ENCODE results near the gene SERPING1. TPM values are rescaled to one million over a fixed set of nuclear protein-coding genes. Genes with fewer than 3 reads are reported as not detected.

SERPING1 gene
- 1.9 and 4.5 TPM in 2 replicates for polyA plus RNA-seq (2012; rRNA removed)
- polyA plus RNA-seq (2012; cell fraction: cytosol; rRNA removed): 2.7 and 3.4 TPM in 2 replicates
- polyA plus RNA-seq (2012; cell fraction: nucleus; rRNA removed): 2.3 and 3.0 TPM in 2 replicates

DNA sequence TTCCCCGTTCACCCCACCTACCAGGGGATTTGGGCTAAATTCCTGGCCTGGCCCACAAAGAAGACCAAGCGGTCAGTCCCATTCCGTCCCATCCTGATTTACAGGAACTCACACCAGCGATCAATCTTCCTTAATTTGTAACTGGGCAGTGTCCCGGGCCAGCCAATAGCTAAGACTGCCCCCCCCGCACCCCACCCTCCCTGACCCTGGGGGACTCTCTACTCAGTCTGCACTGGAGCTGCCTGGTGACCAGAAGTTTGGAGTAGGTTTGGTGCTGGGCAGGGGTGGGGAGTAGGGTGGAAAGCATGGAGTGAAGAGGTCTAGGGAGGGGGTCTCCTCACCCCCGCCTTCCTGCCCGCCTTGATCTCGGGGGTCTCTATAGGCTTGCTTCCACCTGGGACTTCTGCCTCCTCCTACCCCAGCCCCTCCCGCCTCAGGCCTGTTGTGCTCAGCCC, at the start of gene SERPING1:
TSS of gene SERPING1 (plus strand) at position 225 of the 455 bp plus-strand sequence. CDS start 586 bp downstream, outside the sequence.
- H4K20me1 ChIP-seq (ENCODE audit: insufficient read depth): no peaks in the 10 kb centered on the region
- no peaks in the 10 kb centered on the region for H3K79me2 ChIP-seq (ENCODE audit: insufficient read depth)
- TF ChIP-seq NRF1 (IDR thresholded peaks at IDR 0.05; ENCODE audit: low read depth, low read length) (no peak), SIN3A (IDR thresholded peaks at IDR 0.05; ENCODE audit: borderline replicate concordance, low read depth, low read length) (no peak)
- TF ChIP-seq, protein P1, sequence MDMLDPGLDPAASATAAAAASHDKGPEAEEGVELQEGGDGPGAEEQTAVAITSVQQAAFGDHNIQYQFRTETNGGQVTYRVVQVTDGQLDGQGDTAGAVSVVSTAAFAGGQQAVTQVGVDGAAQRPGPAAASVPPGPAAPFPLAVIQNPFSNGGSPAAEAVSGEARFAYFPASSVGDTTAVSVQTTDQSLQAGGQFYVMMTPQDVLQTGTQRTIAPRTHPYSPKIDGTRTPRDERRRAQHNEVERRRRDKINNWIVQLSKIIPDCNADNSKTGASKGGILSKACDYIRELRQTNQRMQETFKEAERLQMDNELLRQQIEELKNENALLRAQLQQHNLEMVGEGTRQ (IDR thresholded peaks at IDR 0.05; ENCODE audit: borderline replicate concordance, low read depth, low read length): no peak
- TF ChIP-seq, protein P2, sequence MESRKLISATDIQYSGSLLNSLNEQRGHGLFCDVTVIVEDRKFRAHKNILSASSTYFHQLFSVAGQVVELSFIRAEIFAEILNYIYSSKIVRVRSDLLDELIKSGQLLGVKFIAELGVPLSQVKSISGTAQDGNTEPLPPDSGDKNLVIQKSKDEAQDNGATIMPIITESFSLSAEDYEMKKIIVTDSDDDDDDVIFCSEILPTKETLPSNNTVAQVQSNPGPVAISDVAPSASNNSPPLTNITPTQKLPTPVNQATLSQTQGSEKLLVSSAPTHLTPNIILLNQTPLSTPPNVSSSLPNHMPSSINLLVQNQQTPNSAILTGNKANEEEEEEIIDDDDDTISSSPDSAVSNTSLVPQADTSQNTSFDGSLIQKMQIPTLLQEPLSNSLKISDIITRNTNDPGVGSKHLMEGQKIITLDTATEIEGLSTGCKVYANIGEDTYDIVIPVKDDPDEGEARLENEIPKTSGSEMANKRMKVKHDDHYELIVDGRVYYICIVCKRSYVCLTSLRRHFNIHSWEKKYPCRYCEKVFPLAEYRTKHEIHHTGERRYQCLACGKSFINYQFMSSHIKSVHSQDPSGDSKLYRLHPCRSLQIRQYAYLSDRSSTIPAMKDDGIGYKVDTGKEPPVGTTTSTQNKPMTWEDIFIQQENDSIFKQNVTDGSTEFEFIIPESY (IDR thresholded peaks at IDR 0.05; ENCODE audit: borderline replicate concordance, low read depth): no peak
- TF ChIP-seq, protein P3, sequence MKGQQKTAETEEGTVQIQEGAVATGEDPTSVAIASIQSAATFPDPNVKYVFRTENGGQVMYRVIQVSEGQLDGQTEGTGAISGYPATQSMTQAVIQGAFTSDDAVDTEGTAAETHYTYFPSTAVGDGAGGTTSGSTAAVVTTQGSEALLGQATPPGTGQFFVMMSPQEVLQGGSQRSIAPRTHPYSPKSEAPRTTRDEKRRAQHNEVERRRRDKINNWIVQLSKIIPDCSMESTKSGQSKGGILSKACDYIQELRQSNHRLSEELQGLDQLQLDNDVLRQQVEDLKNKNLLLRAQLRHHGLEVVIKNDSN (IDR thresholded peaks at IDR 0.05; ENCODE audit: borderline replicate concordance, low read depth): no peak
- TF ChIP-seq, protein P4, sequence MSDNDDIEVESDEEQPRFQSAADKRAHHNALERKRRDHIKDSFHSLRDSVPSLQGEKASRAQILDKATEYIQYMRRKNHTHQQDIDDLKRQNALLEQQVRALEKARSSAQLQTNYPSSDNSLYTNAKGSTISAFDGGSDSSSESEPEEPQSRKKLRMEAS (IDR thresholded peaks at IDR 0.05; ENCODE audit: low read depth): no peak
- TF ChIP-seq, protein P5, sequence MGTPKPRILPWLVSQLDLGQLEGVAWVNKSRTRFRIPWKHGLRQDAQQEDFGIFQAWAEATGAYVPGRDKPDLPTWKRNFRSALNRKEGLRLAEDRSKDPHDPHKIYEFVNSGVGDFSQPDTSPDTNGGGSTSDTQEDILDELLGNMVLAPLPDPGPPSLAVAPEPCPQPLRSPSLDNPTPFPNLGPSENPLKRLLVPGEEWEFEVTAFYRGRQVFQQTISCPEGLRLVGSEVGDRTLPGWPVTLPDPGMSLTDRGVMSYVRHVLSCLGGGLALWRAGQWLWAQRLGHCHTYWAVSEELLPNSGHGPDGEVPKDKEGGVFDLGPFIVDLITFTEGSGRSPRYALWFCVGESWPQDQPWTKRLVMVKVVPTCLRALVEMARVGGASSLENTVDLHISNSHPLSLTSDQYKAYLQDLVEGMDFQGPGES (IDR thresholded peaks at IDR 0.05; ENCODE audit: low read depth, low read length): no peak
- CTCF ChIA-PET: interaction anchor here (1.2 to 6.2 kb wide), 4 partner anchors 28 to 140 kb away, joined by 4 to 39 read pairs (median 8); partner anchors contain the start of gene UBE2L6
- H3K4me1 ChIP-seq (ENCODE audit: control insufficient read depth in 1 of 2, insufficient read depth in 2 of 2, low read depth in 1 of 2, low read length in 1 of 2): peaks cover 0 to 11% of the 10 kb centered on the region in 2 experiments; a peak in 1 of 4 replicates
- H2AFZ ChIP-seq (ENCODE audit: low read depth): no peak within 1 kb of the TSS
- H3K27ac ChIP-seq (ENCODE audit: low read depth in 2 of 2, low read length in 1 of 2): peak within 1 kb of the TSS in 1 of 2 experiments; percentile 11; a peak in 1 of 4 replicates
- DNase-seq: no peak
- no peaks in the 10 kb centered on the region for H3K9me3 ChIP-seq
- POLR2A ChIA-PET: interaction anchor here (0.6 to 1.5 kb wide), 3 partner anchors 30 to 100 kb away, joined by 3 to 4 read pairs (median 4); partner anchors contain the start of gene UBE2L6
- H3K27me3 ChIP-seq (ENCODE audit: insufficient read depth): 0 out of 2 replicates have a peak, but pooled peaks cover 8% of the 10 kb centered on the region
- H3K4me3 ChIP-seq (ENCODE audit: low read depth in 2 of 2, low read length in 1 of 2): peak within 1 kb of the TSS in 1 of 2 experiments; percentile 41; a peak in 2 of 4 replicates
- WGBS (ENCODE audit: low lambda C conversion rate): 76% methylated on average over 10 of the region's 10 CpGs
- H3K4me2 ChIP-seq: peak within 1 kb of the TSS; percentile 24; the same call in 1 of the 2 replicates
- no peaks in the 10 kb centered on the region for H3F3A ChIP-seq (replicated peaks; ENCODE audit: insufficient read depth)
- no peaks in the 10 kb centered on the region for H3K36me3 ChIP-seq (replicated peaks in 1 of 2; ENCODE audit: control insufficient read depth in 1 of 2, insufficient read depth in 2 of 2, low read length in 1 of 2)
- no peak within 1 kb of the TSS for H3K9ac ChIP-seq
- H3K9me2 ChIP-seq: no peaks in the 10 kb centered on the region

DNA sequence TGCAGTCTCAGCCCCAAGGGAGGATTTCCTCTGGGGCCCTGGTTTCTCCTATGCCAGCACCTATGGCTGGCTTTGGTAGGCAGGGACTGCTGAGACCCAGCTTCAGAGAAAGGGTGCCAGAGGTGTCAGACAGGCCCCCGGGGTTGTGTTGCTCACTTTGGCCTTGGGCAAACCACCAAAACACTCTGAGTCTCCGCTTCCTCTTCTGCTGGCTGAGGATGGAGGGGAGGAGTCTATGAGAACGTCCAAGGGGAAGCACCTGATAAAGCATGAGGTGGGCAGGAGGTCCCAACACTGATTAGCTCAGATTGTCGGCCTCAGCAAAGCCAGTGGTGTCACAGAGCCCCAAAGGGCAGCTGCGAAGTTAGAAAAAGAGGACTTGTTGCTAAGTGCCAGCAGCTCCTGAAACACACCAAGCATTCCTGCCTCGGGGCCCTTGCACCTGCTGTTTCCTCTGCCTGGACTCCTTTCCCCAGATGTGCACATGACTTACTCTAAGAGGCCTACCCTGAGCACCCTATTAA, 49.6 kb upstream of the SERPING1 start:
- Histone ChIP-seq H3K4me2 (no peak overlapping the region), H3K27ac (ENCODE audit: low read depth in 2 of 2, low read length in 1 of 2) (no peak overlapping the region), H3K79me2 (ENCODE audit: insufficient read depth) (no peaks in the 10 kb centered on the region), H3K9me3 (no peaks in the 10 kb centered on the region), H3K4me3 (ENCODE audit: low read depth in 2 of 2, low read length in 1 of 2) (no peak overlapping the region), H3K27me3 (ENCODE audit: insufficient read depth) (no peaks in the 10 kb centered on the region), H3K9ac (no peak overlapping the region), H3K4me1 (ENCODE audit: control insufficient read depth in 1 of 2, insufficient read depth in 2 of 2, low read depth in 1 of 2, low read length in 1 of 2) (no peaks in the 10 kb centered on the region; a peak in 1 of 4 replicates), H4K20me1 (ENCODE audit: insufficient read depth) (no peaks in the 10 kb centered on the region), H3F3A (replicated peaks; ENCODE audit: insufficient read depth) (no peaks in the 10 kb centered on the region), H2AFZ (ENCODE audit: low read depth) (no peak overlapping the region), H3K9me2 (no peaks in the 10 kb centered on the region), H3K36me3 (replicated peaks in 1 of 2; ENCODE audit: control insufficient read depth in 1 of 2, insufficient read depth in 2 of 2, low read length in 1 of 2) (peaks cover 0 to 29% of the 10 kb centered on the region in 2 experiments)
- ChIA-PET CTCF (interaction anchor here (0.6 to 7.6 kb wide), 4 partner anchors 20 to 97 kb away, joined by 3 to 36 read pairs (median 3); partner anchors contain the start of genes RTN4RL2 and UBE2L6), POLR2A (no interaction called here)
- 61% methylated on average over 6 of the region's 6 CpGs for WGBS (ENCODE audit: low lambda C conversion rate)
- no peak for DNase-seq
- TF ChIP-seq NFIC (IDR thresholded peaks at IDR 0.05; ENCODE audit: borderline replicate concordance): no peak
- TF ChIP-seq, protein P3 (IDR thresholded peaks at IDR 0.05; ENCODE audit: borderline replicate concordance, low read depth): no peak
- TF ChIP-seq, protein P6, sequence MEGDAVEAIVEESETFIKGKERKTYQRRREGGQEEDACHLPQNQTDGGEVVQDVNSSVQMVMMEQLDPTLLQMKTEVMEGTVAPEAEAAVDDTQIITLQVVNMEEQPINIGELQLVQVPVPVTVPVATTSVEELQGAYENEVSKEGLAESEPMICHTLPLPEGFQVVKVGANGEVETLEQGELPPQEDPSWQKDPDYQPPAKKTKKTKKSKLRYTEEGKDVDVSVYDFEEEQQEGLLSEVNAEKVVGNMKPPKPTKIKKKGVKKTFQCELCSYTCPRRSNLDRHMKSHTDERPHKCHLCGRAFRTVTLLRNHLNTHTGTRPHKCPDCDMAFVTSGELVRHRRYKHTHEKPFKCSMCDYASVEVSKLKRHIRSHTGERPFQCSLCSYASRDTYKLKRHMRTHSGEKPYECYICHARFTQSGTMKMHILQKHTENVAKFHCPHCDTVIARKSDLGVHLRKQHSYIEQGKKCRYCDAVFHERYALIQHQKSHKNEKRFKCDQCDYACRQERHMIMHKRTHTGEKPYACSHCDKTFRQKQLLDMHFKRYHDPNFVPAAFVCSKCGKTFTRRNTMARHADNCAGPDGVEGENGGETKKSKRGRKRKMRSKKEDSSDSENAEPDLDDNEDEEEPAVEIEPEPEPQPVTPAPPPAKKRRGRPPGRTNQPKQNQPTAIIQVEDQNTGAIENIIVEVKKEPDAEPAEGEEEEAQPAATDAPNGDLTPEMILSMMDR (IDR thresholded peaks at IDR 0.05): no peak
- TF ChIP-seq, protein P7, sequence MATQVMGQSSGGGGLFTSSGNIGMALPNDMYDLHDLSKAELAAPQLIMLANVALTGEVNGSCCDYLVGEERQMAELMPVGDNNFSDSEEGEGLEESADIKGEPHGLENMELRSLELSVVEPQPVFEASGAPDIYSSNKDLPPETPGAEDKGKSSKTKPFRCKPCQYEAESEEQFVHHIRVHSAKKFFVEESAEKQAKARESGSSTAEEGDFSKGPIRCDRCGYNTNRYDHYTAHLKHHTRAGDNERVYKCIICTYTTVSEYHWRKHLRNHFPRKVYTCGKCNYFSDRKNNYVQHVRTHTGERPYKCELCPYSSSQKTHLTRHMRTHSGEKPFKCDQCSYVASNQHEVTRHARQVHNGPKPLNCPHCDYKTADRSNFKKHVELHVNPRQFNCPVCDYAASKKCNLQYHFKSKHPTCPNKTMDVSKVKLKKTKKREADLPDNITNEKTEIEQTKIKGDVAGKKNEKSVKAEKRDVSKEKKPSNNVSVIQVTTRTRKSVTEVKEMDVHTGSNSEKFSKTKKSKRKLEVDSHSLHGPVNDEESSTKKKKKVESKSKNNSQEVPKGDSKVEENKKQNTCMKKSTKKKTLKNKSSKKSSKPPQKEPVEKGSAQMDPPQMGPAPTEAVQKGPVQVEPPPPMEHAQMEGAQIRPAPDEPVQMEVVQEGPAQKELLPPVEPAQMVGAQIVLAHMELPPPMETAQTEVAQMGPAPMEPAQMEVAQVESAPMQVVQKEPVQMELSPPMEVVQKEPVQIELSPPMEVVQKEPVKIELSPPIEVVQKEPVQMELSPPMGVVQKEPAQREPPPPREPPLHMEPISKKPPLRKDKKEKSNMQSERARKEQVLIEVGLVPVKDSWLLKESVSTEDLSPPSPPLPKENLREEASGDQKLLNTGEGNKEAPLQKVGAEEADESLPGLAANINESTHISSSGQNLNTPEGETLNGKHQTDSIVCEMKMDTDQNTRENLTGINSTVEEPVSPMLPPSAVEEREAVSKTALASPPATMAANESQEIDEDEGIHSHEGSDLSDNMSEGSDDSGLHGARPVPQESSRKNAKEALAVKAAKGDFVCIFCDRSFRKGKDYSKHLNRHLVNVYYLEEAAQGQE (IDR thresholded peaks at IDR 0.05; ENCODE audit: low read depth, low read length): no peak
